Measurements from ENCODE around the gene ZNF277.

DNA sequence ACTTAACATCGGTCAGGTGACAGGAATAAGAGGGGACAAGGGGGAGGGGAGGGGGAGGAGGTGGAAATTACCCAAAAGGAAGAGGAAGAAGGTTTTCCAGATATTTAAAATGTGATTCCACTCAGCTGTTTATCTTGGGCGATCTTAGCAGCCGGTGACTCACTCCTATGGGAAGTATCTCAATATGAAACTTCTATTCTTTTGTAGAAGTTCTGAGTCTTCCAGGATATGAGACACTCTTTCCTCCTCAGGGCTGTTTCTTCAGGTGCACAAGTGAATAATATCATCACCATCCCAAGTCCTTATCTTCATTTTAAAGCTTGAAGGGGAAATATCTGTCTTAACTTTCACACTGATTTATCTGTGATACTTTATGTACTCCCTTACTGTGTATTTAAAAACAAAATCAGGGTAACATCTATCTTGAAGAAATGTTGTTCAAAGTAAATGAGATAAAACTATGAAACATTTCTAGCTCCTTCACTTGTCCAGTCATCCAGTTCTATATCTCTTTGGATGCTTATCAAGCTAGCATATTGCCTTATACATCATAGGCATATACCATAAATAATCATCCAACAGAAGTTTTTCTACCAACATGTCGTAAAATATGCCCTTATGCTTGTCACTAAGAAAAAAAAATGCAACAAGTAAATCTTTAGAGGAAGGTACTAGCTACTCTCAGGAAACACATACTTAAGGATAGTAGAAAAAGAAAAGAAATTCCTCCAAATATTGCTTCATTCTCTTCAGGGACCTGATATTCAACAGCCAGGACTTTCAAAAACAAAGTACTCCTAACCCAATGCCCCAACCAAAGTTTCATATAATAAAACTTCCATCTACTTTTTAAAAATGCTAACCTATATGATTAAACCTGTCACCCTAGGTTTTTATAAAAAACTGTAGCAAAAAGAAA lies 14.0 kb upstream of the ZNF277 start:
- TF ChIP-seq, protein P1, sequence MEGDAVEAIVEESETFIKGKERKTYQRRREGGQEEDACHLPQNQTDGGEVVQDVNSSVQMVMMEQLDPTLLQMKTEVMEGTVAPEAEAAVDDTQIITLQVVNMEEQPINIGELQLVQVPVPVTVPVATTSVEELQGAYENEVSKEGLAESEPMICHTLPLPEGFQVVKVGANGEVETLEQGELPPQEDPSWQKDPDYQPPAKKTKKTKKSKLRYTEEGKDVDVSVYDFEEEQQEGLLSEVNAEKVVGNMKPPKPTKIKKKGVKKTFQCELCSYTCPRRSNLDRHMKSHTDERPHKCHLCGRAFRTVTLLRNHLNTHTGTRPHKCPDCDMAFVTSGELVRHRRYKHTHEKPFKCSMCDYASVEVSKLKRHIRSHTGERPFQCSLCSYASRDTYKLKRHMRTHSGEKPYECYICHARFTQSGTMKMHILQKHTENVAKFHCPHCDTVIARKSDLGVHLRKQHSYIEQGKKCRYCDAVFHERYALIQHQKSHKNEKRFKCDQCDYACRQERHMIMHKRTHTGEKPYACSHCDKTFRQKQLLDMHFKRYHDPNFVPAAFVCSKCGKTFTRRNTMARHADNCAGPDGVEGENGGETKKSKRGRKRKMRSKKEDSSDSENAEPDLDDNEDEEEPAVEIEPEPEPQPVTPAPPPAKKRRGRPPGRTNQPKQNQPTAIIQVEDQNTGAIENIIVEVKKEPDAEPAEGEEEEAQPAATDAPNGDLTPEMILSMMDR (IDR thresholded peaks at IDR 0.05; ENCODE audit: low read depth, low read length, missing input control), result no peak
- no peak for TF ChIP-seq GABPA (IDR thresholded peaks at IDR 0.05 in 1 of 2, conservative IDR thresholded peaks at IDR 0.05 in 1 of 2)
- TF ChIP-seq, protein P2, sequence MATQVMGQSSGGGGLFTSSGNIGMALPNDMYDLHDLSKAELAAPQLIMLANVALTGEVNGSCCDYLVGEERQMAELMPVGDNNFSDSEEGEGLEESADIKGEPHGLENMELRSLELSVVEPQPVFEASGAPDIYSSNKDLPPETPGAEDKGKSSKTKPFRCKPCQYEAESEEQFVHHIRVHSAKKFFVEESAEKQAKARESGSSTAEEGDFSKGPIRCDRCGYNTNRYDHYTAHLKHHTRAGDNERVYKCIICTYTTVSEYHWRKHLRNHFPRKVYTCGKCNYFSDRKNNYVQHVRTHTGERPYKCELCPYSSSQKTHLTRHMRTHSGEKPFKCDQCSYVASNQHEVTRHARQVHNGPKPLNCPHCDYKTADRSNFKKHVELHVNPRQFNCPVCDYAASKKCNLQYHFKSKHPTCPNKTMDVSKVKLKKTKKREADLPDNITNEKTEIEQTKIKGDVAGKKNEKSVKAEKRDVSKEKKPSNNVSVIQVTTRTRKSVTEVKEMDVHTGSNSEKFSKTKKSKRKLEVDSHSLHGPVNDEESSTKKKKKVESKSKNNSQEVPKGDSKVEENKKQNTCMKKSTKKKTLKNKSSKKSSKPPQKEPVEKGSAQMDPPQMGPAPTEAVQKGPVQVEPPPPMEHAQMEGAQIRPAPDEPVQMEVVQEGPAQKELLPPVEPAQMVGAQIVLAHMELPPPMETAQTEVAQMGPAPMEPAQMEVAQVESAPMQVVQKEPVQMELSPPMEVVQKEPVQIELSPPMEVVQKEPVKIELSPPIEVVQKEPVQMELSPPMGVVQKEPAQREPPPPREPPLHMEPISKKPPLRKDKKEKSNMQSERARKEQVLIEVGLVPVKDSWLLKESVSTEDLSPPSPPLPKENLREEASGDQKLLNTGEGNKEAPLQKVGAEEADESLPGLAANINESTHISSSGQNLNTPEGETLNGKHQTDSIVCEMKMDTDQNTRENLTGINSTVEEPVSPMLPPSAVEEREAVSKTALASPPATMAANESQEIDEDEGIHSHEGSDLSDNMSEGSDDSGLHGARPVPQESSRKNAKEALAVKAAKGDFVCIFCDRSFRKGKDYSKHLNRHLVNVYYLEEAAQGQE (IDR thresholded peaks at IDR 0.05), result no peak
- no peak for TF ChIP-seq RAD21 (IDR thresholded peaks at IDR 0.05)
